Erythroblast (primary cell): ENCODE results near the gene KIAA1614.

ENCODE experiments used
- GATA1 ChIP-seq: IDR thresholded peaks from 2 replicates; pipeline ENCODE4 v1.6.1; 2011; ENCODE audit warnings: low read depth, mild to moderate bottlenecking, control low read depth, low read length, moderate library complexity
- POLR2A ChIP-seq: IDR thresholded peaks from 2 replicates; pipeline ENCODE4 v1.6.1; 2011; ENCODE audit warnings: mild to moderate bottlenecking, low read length

DNA sequence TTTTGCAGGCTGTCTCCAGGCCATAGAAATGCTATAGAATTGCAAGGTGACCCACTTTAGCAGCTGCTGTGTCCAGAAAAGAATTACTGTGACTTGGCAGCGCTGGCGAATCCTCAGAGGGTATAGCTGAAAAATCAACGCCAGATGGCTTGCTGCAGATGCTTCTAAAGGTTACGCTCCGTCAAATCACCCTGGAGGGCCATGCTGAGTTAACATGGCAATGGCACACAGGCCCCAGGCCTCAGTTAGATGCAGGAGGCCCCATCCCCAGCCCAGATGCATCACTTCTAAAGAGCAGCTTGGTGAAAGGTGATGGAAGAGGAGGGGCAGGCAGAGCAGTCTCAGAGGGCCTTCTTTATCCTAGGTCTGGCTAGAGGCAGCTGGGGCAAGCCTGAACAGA lies 18.0 kb downstream of the KIAA1614 start:
- TF ChIP-seq POLR2A (no peak), GATA1 (no peak)
